Smooth muscle cell of trachea (primary cell): ENCODE measurements around the gene DAW1. TPM values are rescaled to one million over a fixed set of nuclear protein-coding genes. Genes with fewer than 3 reads are reported as not detected.

ENCODE experiments used
- total RNA-seq: library from RNA; depleted of rRNA; stranded (reverse); fragments of >200 nt; gene quantifications from 2 replicates; pipeline ENCODE4 v1.2.1, GENCODE V29; 2014

The DAW1 gene
- total RNA-seq = 0.17 and 0.29 TPM in 2 replicates

DNA sequence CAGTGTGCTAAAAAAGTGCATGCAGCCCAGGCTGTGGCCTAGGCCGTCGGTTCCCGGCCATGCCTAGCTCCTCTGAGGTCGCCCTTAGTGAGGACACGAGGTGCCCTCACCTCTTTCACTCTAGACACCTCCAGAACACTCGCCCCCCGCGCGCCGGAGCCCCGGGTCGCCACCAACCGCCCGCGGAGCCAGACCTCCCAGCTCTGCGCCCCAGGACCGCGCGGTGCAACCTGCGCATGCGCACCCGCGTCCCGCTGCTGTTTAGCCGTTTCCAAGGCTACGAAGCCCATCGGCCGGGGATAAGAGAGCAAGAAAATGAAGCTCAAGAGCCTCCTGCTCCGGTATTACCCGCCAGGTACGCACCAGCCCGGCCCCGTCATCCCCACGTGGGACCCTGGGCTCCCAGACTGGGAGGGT, at the start of gene DAW1:
Gene DAW1, plus strand, starts transcription at position 257 of the 417 bp plus-strand sequence. Its CDS starts 59 bp downstream, at position 316.

Other genes starting within 250 kb of the DAW1 start
- gene SCYGR5, start 204.8 kb upstream of the DAW1 start, total RNA-seq = not detected in 2 replicates
- gene SLC19A3, start 153.6 kb upstream of the DAW1 start, total RNA-seq = 0.17 and 0.29 TPM in 2 replicates
- gene SCYGR6, start 146.9 kb upstream of the DAW1 start, total RNA-seq = not detected in 2 replicates
- not detected in 2 replicates for gene SCYGR7, start 143.3 kb upstream of the DAW1 start, total RNA-seq
- not detected in 2 replicates for gene SCYGR8, start 125.7 kb upstream of the DAW1 start, total RNA-seq
- 2.2 TPM in 1 of 2 replicates, not detected in the other for gene CCL20, start 57.8 kb upstream of the DAW1 start, total RNA-seq